GM19324 (cell line): ENCODE results near the gene RIN1.
A peak's percentile ranks its signal among the peaks of the same experiment; 100 is the strongest.
"Not testable (repeated sequence)": the region's sequence is repeated elsewhere in the genome, so short reads cannot be mapped to it uniquely, and the experiment has no call there.

Source experiments
- ATAC-seq: cut with Tn5 transposase; IDR thresholded peaks from one replicate; pipeline ENCODE4 v1.9.1; 2021; ENCODE audit warnings: mild to moderate bottlenecking, moderate library complexity; ENCODE audit not compliant: unreplicated experiment, low FRiP score

Gene RIN1

DNA sequence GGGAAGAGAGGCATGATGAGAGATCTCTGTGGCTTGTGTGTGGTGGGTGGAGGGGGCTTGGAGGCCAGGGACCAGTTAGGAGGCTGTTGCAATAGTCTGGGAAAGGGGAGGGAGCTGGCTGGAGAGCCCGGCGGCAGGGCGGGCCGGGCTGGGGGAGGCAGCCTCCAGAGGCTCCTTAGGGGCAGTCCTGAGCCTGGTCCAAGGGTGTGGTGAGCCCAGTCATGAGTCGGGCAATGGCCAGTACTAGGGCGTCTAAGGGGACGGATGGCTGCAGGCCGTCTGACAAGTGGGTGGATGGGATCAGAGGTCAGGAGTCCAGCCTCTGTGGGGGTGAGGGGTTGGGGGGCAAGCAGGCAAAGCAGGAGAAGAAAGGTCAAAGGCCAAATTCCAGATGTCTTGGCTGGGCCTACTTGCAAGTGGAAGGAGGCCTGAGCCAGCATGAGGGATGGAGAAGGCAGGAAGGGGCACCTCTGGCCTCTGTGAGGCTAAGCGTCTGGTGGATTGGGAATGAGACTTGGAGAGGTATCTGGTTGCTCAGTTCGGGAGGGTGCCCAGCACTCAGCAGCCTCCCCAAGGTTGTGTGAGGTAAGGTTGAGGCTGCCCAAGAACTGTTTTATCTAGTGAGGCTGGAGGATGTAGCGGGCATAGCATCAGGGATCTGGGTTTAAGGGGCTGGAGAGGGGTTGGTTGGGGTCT lies 13.4 kb downstream of the RIN1 start:
- ATAC-seq: no peak

GRCh38 chr11:66321606-66322005 lies 14.6 kb downstream of the RIN1 start:
- ATAC-seq: no peak

DNA sequence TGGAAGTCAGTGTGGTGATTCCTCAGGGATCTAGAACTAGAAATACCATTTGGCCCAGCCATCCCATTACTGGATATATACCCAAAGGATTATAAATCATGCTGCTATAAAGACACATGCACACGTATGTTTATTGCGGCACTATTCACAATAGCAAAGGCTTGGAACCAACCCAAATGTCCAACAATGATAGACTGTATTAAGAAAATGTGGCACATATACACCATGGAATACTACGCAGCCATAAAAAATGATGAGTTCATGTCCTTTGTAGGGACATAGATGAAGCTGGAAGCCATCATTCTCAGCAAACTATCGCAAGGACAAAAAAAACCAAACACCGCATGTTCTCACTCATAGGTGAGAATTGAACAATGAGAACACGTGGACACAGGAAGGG lies 15.5 kb downstream of the RIN1 start:
- ATAC-seq: not testable (repeated sequence)

- not testable (repeated sequence) for ATAC-seq
These were observed 15.9 kb downstream of the RIN1 start for GRCh38 chr11:66320289-66320688.

GRCh38 chr11:66318600-66318970 lies 17.6 kb downstream of the RIN1 start:
- ATAC-seq: no peak

GRCh38 chr11:66317723-66318599 lies 18.3 kb downstream of the RIN1 start:
- ATAC-seq: no peak

DNA sequence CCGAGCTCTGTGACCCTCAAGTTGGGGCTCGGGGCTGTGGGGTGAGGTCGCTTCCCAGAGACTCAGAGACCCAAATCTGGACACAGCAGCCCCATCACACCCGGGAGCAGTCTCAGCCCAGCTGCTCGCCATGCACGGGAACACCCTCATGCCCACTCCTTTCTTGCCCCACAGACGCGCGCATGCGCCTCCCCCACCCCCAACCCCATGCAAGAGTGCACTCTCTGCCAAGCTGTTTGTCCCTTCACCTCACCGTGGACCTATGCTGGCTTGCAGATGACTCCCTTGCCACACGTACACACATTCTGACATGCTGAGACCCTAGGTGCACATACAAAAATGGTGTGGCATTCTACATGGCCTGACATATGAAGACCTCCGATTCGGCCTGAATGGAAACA lies 18.9 kb downstream of the RIN1 start:
- no peak for ATAC-seq

GRCh38 chr11:66316849-66317251 lies 19.4 kb downstream of the RIN1 start, which contains the start of gene CD248:
Gene CD248 (minus strand): TSS chr11:66317044. CDS start chr11:66317027, 17 bp downstream.
- no peak for ATAC-seq

DNA sequence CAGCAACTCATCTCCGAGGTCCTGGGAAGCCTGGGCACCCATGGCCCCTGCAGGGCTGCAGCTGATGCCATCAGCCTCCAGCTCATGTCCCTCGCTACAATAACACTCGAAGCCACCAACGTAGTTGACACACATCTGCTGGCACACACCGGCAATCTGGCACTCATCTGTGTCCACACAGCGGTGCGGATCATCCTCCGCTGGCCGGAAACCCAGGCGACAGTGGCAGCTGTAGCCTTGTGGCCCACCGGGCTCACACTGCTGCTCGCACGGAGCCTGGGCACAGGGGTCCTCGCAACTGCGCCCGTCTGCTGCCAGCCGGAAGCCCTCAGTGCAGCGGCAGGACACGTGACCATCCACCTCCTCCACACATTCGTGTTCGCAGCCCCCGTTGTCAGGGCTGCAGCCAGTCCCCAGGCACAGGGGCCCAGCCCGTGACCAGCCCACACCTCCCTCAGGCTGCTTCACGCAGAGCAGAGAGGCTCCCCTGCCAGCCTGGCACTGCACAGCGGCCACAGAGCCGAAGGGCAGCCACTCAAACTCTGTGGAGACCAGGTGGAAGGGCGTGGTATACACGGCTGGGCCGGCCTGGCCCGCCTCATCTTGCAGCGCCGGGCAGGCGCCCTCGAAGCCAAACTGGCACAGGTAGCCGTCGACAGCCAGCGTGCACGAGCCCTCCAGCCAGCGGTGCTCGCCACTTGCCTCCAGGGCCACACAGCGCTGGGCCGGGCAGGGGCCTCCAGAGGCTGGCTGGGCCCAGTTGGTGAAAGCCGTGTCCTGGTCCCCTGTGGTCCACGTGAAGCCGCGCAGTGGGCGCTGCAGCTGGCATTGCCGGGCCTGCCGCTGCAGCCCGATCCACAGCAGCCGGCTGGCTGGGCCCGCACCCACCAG lies 20.1 kb downstream of the RIN1 start:
- no peak for ATAC-seq

DNA sequence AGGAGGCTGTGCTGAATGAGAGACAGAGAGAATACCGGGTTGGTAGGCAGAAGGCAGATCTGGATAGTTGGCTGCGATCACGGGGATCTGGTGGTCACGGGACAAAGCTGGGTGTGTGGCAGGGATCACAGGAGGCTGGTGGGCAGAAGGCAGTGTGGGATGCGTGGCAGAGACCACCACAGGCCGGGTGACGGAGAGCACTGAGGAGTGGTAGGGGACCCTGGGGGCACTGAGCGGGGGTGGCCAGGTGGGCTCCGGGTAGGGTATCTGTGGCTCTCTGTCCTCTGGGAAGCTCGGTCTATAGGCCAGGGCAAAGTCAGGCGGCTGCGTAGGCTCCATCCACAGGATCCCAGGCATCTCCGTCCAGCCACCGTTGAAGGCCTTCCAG lies 20.7 kb downstream of the RIN1 start:
- ATAC-seq: no peak

- no peak for ATAC-seq
These were observed 21.4 kb downstream of the RIN1 start for GRCh38 chr11:66314561-66315497.

DNA sequence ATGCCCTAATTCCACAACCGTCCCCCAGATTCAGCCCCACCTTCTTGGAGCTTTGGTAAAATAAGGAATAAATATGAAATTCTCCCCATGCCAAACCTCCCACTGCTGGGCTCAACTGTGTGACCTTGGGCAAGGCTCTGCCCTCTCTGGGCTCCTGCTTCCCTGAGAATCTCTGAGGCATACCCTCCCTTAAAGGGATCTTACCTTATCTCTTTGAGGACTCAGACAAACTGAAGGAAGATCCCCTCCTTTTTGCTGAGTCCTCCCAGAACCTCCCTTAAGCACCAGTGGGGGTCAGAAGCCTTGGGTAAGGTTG lies 22.1 kb downstream of the RIN1 start:
- ATAC-seq: no peak

DNA sequence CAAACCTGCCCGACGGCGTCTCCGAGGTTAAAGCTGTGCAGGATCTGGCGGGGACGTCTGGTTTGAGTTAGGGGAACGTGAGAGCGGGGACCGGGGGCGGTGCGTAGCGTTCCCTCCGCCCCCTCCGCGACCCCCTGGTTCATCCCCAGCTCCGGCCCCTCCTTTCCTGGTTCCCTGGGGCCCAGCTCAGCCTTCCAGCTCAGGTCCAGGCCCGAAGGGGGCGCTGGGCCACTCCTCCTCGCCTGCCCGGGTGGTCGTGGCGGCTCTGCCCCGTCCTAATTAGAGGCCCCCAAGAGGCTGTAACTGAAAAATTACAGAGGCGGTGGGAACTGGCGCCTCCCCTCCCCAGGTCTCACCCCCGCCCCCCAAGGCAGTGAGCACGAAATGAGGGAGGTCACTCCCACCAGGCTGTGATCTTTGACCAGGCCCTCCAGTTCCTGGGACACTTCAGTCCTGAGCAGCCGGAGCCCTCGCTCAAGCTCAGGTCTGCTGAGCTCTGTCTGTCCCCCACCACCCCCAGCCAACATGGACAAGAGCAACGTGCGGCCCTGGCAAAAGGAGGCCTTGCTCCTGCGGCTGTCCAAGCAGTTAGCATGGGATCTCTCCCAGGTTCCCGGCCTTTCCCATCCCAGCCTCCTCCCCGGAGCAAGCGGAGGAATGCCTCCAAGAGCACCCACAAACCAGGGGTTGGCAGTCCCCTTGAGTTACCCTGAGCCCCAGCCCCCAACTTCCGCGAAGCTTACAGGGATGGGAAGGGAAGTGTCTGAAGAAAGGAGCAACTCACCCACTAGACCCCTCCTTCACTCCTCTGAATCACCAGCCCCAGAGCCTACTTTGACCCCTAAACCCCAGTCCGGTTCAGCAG lies 22.7 kb downstream of the RIN1 start:
- ATAC-seq: no peak

DNA sequence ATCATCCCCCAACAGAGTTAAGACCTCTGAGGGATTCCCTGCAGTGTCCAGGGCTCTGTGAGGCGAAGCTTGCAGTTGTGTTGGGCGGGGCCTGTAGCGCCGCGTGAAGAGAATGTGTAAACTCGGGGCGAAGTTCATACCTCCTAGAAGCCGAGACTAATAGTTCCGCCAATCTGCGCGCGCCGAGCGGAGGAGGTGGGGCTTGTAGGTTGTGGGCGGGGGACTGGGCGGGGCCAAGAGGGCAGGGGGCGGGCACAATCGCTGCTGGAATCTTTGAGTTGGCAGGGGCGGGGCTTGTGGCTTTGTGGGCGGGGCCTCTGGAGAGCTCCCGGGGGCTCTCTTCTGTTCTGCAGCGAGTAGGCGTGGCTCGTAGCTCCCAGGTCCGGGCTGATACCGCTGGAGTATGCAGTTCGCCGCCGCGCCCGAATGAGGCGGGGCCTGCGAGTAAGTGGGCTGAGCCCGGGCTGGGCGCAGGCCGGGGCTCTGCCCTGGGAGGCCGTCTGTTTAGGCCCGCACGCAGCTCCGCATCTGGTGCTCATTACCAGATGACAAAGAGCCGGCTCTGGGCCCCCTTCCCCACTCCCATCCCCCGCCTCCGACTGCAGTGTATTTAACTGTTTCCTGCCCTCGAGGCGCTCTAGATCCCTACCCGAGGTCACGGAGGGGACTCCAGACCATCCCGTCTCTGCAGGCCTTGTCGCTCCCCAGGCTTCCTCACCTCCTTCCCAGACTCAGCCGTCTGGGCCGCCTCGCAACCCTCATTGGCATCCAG lies 23.5 kb downstream of the RIN1 start:
- ATAC-seq: peak; percentile 43

DNA sequence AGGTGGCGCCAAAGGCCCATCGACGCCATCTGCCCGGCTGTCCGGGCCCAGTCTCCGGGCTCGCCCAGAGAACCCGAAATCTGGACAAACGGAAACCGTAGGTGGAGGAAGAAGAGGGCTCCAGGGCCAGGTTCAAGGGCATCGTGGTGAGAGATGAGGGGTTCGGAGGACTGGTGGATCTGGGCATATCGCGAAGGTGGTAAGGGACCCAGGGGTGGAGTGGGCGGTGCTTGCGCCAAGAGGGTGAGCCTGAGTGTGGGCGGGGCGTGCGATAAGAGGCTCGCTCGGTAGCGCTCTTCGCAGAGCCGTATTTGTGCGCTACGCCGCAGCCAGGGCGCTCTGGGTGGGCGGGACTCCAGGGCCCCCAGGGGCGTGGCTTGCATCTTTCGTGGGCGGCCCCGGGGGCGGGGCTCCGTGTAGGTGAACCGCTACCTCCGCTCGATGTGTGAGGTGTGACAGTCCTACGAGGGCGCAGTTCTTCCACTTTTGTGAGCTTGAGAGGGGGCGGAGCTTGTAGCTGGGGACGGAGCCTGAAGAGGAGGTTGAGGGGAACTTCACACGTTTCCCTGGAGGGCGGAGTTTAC lies 24.2 kb downstream of the RIN1 start:
- ATAC-seq: peak; percentile 69

DNA sequence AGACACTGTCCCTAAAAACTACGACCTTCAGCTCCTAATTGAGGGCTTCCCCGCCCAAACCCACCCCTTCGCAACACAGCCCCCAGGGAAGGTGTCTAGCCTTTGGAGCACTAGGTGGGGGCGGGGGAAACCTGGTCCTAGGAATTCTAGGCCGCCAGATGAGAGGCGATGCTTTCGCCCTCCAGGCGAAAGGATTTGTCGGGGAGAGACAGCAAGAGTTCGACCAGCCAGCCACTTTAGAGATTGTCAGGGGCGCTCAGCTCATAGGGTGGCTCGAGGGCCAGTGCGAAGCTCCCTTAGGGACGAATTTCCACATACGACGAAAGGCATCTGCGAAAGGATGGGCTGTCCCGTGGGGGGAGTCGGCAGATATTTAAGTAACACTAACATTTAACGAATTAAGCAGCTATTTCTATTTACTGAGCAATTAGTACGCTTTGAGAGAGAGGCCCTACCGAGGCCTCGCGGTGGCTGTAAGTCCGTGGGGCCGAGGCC lies 24.7 kb downstream of the RIN1 start:
- ATAC-seq: no peak

DNA sequence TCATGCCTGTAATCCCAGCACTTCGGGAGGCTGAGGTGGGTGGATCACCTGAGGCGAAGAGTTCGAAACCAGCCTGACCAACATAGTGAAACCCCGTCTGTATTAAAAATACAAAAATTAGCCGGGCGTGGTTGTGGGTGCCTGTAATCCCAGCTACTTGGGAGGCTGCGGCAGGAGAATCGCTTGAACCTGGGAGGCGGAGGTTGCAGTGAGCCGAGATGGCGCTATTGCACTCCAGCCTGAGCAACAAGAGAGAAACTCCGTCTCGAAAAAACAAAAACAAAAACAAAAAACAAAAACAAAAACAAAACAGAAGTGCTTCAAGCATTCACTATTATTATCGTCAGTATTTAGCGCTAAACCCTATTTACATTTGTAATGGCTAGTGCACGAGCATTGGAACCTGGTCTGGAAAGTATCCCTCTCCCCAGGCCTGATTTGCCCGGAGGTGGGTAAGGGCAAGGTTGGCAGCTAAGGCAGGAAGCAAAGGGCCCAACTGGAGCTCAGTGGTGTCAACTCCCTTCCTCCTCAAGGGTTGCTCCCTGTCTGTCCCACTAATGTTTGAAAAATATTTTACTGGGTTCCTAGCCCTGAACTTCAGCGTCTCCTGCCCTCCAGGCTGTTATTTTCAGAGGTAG lies 25.3 kb downstream of the RIN1 start:
- not testable (repeated sequence) for ATAC-seq
